ENCODE results near the gene CRACDL.

Gene CRACDL

DNA sequence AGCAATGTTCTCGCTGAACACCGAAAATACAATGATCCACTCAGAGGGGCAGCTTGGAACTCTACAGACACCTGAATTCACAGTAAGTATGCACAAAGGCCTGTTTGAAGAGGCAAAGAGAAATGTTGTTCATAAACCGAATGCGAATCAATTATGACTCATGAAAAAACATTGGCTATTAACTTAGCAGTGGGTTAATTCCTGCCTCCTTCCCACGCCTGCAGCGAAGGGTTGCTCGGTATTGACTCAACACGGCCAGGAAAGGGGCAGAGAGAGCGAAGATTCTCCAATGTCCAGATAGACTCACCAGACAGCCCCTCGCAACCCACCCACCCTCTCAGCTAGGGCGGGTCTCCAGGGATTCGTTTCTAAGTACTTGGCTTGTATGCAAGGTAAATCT is 9.4 kb downstream of the CRACDL start:
- DNase-seq (ENCODE audit: low read depth), result no peak

DNA sequence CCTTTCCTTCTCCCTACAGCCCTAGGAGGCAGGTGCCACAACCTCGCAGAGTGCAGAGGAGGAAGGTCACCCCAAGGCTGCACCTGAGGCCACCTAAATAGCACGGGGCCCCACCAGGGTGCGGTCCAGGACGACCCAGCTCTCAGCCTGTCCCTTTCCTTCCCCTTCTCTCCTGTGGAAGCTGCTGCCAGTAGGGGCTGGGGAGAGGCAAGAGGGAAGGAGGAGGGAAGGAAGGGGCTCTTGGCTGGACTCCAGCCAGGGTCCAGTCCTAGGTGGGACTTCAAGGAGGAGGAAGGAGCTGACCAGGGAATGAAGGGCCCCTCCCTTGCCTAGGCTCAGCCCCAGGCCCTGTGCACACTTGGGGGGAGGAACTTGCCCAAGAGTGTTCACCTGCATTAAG is 11.1 kb downstream of the CRACDL start:
- DNase-seq (ENCODE audit: low read depth), result no peak

DNA sequence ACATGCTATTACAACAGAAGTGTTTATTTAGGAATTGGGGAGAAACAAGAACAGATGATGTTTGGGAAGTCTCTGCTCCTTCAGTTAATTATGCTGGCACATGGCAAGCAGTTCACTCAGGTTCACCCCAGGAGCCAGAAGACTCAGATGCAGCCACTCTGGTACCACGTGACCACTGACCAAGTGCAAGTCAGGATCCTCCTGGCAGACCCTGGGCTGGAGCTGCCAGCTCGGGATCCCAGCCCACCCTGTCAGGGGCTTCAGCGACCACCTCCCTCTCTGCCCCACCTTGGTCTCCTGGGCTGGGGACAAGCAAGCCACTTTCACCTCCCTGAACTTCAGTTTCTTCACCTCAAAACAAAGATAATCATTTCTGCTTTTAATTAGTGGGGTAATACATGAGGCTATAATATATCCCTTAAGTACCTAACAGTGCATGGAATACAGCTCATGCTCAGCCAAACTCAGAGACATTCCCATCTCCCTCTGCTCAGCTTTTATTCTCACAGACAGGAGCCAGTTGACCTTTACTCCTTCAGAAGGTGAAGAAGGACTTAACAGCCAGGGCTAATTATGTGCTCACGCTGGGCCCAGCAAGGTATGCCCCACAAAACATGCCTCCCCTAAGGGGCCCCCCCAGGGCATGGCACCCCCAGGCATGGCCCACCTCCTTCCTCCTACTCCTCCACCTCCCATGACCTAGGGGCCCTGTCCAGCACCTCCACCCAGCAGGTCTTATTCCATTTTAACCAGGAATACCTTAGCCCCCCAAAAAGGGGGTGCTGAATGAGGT is 11.8 kb downstream of the CRACDL start:
- DNase-seq (ENCODE audit: low read depth), result no peak

DNA sequence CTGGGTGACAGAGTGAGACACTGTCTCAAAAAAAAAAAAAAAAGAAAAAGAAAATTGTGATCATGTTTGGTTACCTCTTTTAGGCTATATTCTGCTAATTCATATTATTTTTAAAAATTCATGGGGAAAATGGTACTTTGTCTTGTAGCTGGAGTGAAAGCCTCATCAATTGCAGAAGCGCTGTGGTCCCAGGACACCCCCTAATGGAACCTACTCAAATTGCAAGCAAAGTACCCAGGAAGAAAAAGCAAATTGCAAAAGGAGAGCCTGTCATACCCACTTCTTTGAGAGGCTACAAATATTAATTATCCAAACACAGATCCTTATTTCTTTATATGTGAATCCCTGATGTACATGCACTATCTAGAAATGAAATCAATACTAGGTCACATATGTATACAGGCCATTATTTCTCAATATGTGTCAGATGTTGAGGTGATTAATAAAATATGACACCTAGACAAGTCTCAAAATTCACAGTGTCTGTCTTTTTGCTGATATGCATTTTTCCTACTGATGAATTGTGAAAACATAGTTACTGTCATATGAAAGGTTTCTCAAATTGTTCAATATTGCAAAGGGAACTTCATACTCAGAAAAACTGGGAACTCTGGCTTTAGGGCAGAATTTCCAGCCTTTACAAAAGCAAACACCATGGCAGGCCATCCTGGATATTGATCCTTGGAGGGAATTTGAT is 12.6 kb downstream of the CRACDL start:
- DNase-seq (ENCODE audit: low read depth), result no peak

DNA sequence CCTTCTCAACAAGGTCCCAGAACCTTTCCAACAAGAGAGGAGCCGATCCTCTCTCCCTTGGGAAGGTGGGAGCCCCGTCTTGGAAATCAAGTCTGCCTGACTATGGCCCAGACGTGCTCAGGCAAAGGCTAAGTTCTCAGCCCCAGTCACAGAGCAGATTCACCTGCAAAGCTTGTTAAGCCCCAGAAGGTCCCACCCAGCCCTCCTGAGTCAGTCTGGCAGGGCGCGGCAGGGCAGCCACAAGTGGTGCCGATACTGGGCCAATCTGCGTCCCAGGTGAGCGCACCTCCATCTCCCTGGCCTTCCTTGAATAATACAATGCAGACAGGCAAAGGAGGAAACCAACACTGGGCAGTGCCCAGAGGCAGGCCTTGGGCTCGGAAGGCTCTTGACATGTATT is 15.0 kb downstream of the CRACDL start:
- DNase-seq (ENCODE audit: low read depth), result no peak

DNA sequence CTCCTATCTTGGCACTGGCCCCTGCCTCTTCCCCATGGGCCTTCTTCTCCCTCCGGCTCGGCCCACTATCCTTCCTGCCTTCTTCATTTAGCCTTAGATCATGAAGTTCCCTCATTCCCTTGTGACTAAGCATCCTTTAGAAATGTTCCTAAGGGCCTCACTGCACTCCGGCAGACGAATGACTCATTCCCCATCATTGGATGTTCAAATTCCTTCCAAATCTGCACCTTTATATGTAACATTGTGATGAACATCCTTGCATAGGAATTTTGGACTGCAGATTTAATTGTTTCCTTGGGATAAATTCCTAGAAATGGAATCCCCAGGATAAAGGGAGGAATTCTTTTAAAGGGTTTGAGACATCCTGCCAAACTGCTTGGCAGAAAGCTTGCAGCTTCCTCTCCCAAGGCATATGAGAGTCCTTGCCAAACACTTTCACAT is 19.0 kb downstream of the CRACDL start:
- peak; percentile 75 for DNase-seq (ENCODE audit: low read depth)

DNA sequence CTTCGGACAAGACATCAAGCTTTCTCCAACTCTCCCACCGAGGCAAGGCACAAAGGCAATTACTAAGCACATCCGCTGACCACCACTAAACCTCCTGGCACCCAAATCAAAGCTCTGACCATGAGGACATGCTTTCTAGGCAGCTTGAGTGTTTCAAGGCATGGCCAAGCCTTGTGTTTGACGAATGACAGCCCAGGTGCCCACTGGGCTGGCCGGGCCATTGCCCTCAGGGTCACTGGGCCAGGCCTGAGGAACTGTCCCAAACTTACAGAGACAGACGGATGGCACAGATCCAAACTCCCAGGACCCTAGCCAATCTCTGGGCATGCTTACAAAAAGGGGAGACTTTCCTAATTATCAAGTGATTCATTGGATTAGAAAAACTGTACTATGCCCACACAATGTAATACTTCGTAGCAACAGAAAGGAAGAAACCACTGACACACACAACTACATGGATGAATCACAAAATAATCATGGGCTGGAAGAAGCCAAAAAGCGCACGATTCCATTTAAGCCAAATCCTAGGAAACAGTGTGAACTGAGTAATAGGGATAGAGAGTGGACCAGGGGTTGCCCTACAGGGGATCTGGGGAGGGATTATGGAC is 20.2 kb downstream of the CRACDL start:
- DNase-seq (ENCODE audit: low read depth), result no peak

DNA sequence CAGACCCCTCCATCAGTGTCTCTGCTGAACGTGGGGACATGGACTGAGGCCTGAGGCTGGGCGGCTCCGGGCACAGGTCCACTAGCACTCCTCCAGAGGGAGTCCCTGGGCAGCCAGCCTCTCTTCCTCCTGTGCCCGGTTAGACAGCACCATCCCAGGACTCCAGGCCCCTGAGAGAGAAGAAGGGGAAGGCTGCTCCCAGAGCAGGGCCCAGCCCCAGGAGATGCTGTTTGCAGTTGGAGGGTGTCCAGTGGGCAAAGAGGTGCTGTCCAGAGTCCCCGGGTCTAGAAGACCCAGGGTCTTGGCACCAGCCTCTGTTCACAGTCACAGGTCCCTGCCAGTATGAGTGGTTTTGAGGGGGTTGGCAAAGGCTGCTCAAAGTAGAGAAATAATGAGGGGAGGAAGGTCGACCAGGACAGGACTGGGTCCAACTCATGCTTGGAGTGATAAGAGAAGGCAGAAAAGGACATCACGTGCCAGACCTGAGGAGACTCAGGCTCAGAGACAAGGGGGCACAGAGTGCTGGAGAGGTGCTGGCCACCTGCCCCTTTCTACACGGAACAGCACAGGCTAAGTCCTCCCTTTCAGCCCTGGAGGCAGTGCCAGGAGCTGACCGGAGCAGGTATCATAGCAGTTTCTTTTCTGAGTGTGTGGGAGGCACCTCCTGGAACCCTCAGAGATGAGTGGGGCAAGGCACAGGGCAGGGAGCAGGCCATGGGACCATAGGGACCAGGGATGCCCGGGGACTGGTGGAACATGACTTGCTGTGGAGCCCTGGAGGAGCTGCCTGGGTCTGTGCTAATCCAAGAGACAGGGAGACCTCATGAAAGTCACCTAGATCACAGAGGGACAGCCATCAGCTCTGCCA is 21.1 kb downstream of the CRACDL start:
- no peak for DNase-seq (ENCODE audit: low read depth)

DNA sequence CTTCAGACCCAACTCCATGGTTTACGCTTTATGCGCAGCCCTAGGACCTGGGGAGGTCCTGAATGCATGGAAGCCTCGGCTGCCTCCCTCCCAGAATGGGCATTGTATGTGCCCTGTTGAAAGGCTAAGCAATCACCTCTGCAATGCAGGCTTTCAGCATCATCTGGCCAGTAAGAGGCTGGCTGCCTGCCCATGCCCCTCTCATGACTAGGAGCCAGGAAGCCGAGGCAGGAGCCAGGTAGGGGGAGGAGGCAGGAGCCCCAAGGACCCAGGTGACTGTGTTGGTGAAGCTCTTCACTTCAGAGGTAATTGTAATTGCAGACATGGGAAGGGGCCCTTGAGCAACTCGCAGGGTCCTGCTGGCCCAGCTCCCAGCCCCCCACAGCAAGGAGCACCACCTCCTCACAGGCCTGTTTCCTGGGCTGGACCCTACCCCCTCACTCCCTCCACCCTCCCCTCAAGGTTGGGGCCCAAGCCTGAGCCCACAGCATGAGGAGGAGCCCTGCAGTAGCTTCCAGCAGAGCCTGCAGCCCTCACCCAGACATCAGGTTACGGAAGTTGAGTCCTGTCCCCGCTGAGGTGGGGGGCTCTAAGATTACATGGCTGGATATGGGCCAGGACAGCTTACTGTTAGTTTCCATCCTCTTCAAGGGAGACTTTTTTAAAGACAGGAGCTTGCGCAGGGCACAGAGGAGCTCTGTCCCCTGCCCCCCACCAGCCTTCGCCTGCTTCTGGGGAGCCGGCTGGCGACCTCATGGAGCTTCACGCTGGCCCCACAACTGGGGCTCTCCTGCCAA is 21.9 kb downstream of the CRACDL start:
- DNase-seq (ENCODE audit: low read depth), result no peak

DNA sequence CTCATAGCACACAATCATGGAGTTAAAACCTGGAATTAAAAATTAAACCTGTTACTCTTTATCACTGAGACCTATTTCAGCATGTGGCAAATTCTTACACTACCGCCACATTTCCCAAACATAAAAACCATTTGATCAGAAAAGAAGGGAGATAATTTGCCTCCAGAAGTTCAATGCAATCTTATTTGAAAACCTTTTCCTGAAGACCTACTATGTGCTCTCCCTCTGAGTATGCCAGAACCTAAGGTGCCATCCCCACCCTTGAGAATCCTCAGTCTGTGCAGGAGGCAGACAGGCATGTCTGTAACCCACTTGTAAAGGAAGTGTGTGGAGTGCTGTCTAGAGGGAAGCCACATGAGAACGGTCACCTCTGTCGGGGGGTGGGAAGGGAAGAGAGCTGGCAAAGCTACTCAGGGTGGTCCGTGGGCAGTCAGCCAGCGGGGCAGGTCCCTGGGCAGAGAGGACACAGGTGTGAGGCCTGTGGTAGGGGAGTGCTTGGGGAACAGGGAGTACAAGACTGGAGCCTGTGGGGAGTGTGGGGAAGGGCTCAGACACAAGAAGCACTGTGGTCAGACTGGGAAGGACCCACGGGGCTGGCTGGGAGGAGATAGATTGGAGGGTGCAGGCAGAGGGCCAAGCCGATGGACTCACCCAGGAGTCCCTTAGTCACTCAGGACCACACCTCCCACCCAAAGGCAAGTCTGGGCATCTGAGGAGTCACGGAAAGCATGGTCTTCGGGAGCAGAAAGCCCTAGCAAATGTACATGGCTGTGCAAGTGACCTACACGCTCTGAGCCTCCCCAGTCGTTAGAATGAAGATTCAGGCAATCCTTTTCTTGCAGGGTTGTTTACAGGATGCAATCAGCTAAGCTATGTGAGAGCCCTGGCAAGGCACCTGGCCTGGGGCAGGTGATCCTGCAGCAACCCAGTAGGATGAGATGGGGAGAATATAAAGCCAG is 22.8 kb downstream of the CRACDL start:
- no peak for DNase-seq (ENCODE audit: low read depth)

DNA sequence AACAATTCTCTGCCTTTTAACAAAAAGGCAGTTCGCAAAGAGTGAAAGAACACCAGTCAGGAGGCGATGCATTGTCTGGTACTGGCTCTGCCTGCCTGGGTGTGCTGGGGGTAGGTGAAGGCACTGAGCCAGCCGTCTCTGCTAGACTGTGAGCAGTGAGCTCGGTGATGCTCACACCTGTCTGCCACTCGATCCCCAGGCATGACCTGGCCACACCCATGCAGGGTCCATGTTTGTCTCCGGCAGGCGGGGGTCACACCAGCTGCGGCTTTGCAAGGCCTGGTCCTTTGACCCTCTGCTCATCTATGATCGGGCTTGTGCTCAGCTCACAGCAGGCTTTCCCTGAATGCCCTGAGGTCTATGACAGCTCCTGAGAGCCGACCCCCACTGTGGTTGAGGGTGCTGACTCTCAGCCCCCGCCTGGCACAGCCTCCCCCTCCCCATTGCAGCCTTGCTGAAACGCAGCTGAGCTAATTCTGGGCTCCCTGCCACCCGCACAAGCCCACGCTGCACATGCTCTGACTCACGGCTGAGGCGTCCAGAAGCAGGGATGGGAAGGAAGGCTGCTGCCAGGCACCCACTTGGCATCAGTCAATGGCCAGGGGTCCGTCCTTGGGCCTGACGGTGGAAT is 23.7 kb downstream of the CRACDL start:
- DNase-seq (ENCODE audit: low read depth), result peak; percentile 29

DNA sequence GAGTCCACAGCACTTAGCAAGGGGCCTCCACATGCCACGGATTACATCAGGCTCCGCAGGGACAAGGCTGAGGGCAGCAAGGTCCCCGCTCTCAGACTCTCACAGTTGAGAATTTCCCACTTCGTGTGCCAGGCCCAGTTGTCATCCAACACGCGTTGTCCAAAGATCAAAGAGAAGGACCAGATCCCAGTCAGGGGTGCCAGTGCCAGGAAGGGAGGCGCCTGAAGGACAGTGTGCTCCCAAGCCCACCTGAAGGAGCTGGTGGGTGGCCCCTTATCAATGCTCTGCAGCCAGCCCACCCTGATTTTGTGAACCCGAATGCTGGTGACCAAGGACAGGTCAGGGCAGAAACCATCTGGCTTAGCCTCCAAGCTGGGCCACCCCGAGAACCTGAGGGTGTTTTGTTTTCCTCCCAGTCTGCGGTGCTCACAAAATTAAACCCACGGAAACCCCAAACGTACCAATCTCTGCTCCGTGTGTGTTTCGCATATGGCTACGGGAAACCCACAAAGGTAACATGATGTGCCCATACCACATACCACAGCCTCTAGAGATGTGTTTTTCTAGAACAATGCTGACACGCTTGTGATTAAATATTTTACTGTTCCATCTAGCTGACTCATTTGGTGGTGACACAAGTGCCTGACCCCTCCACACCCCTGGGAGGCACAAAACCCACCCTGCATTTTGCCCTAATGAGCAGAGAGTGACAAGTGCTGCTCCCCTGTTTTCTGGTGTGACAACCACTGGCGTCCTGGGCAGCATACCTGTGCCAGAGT is 24.5 kb downstream of the CRACDL start:
- DNase-seq (ENCODE audit: low read depth), result no peak

DNA sequence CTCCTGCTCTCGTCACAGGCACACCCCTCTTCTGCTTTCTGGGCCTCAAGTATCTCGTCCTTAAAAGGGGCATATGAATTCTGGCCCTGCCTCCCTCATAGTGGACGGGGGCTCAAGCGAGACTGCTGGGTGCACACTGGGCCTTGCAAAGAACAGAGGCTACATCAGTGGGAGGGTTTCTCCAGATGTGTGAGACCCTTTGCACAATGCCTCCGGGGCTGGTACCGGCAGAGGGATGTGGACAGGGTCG is 25.0 kb downstream of the CRACDL start:
- DNase-seq (ENCODE audit: low read depth), result no peak

DNA sequence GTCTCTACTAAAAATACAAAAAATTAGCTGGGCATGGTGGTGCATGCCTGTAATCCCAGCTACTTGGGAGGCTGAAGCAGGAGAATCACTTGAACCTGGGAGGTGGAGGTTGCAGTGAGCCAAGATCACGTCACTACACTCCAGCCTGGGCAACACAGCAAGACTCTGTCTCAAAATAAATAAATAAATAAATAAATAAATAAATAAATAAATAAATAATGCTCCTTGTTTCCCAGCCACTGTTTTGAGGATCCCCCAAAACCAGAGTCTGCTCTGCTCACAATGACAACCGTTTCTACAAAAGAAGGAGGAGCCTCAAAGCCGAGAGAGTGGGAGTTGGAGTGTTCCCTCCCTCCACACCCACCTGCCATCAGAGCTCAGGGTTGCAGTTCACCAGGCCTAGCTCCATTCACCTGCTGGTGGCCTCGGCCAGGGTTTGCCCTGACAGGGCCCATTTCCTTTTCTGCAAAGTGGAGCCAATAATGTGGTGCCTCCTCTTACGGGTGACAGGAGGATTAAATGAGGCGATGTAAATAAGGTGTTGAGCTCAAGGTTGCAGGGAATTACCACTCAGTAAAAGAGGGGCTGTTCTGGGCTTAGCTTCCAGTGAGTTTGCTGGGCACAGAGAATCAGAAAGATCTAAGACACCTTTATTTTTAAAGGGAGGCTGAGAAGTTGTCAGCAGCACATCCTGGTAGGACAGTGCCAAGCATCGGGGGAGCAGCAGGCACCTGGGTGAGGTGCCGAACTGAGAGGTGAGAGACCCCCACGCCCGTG is 25.5 kb downstream of the CRACDL start:
- DNase-seq (ENCODE audit: low read depth), result no peak

DNA sequence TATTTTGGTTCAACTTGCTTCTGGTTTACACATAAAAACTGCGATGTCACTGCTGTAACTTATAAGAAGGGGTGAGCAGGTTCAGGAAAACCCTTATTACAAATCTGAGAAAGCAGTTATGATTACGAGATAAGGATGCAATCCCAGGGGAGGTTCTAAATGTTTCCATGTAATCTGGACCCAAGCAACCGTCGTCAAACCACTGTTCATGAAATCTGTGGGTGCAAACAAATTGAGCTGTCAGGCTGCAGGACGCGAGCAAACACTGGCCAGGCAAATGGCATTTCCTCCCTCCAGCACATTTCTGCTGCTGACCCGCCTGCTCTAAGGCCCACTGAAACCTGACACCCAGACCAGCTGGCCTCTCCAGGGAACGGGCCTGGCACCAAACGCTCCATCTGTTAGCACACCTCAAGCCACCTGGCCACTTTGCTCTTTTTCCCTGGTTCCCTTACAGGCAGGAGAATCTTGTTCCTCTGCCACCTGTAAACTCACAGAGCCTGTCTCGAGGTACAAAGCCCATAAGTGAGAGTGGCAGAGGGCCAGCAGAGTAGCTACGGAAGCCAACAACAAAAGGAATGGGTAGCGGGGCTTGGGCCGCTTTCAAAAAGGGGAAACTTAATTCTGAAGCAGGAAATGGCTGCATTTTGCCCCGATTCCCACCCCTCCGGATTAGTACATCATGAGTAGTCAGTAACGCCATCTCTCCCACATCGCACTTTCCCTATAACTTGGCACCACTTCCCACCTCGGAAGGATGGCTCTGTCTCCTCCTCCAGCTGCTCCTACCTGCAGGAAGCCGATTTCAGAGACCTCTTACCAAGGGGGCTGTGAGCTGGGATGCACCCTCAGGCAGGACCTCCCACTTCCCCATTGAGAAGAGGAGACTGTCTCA is 26.5 kb downstream of the CRACDL start:
- DNase-seq (ENCODE audit: low read depth), result peak; percentile 18

DNA sequence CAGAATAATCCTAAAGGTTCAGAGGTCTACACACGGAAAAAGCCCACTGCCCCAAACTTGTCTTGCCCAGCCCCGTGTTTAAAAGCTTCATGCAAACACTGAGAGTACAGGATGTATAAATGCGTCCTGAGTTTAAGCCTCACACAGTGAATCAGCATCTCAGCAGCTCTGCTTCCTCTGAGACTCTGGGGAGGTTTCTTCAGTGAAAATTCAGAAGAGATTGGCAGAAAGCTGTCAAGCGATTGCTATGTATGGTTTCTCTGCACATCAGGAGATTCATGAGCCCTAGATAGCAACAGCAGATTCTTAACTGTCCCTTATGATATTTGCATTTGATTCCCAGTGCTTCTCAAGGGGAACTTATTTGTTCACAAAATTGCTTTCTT is 27.1 kb downstream of the CRACDL start:
- DNase-seq (ENCODE audit: low read depth), result no peak
